ENCODE data around the gene FOS. TPM values are rescaled to one million over a fixed set of nuclear protein-coding genes. Genes with fewer than 3 reads are reported as not detected.

The FOS gene
- polyA plus RNA-seq, 1 donor from 2014 or later, result 296 TPM

DNA sequence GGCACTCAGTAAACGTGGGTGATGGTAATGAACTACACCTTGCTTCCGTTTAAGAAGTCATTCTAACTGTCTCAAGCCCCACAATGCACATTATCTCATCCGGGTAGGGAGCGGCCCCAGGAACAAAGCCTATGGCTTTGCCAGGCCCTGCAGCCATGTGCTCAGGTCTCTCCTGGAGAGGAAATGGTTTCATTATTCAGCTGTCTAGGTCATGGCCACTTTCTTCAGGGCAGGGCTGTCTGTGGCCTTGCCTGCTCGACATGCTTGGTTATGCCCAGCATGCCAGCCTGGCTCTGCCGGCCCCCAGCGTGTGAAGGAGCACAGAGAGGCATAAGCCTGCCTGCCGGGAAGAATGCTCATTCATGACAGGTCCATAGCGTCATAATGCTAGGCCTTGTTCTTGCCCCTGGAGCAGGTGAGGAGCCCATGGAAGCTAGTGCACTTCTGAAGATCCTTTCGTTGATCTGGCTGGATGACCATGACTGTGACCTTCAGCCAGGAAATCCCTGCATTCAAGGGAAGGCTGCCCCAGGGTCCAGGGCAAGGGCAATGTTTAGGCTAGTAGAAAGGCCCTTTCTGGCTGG, 26.3 kb upstream of the FOS start:
- Histone ChIP-seq H3K27ac (ENCODE audit: low read length) (no peak overlapping the region), H3K9ac (ENCODE audit: low read length) (no peak overlapping the region), H3K9me3 (ENCODE audit: low read length) (no peaks in the 10 kb centered on the region), H3F3A (ENCODE audit: insufficient read depth, low read length, poor library complexity, severe bottlenecking) (no peaks in the 10 kb centered on the region), H3K4me3 (ENCODE audit: low read length) (no peak overlapping the region), H2AFZ (ENCODE audit: low read depth, low read length) (no peak overlapping the region), H3K79me2 (replicated peaks; ENCODE audit: insufficient read depth, low read length) (no peaks in the 10 kb centered on the region), H3K27me3 (ENCODE audit: insufficient read depth, low read depth, low read length) (no peaks in the 10 kb centered on the region), H3K4me2 (ENCODE audit: low read length) (no peak overlapping the region), H3K9me2 (ENCODE audit: insufficient read depth, low read length) (no peaks in the 10 kb centered on the region), H3K36me3 (ENCODE audit: insufficient read depth, low read length) (no peaks in the 10 kb centered on the region), H4K20me1 (ENCODE audit: insufficient read depth) (no peaks in the 10 kb centered on the region)
- TF ChIP-seq, protein P1, sequence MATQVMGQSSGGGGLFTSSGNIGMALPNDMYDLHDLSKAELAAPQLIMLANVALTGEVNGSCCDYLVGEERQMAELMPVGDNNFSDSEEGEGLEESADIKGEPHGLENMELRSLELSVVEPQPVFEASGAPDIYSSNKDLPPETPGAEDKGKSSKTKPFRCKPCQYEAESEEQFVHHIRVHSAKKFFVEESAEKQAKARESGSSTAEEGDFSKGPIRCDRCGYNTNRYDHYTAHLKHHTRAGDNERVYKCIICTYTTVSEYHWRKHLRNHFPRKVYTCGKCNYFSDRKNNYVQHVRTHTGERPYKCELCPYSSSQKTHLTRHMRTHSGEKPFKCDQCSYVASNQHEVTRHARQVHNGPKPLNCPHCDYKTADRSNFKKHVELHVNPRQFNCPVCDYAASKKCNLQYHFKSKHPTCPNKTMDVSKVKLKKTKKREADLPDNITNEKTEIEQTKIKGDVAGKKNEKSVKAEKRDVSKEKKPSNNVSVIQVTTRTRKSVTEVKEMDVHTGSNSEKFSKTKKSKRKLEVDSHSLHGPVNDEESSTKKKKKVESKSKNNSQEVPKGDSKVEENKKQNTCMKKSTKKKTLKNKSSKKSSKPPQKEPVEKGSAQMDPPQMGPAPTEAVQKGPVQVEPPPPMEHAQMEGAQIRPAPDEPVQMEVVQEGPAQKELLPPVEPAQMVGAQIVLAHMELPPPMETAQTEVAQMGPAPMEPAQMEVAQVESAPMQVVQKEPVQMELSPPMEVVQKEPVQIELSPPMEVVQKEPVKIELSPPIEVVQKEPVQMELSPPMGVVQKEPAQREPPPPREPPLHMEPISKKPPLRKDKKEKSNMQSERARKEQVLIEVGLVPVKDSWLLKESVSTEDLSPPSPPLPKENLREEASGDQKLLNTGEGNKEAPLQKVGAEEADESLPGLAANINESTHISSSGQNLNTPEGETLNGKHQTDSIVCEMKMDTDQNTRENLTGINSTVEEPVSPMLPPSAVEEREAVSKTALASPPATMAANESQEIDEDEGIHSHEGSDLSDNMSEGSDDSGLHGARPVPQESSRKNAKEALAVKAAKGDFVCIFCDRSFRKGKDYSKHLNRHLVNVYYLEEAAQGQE (IDR thresholded peaks at IDR 0.05; ENCODE audit: borderline replicate concordance), result no peak
- TF ChIP-seq MXI1 (conservative IDR thresholded peaks at IDR 0.05; ENCODE audit: poor library complexity, severe bottlenecking) (no peak), TAF1 (IDR thresholded peaks at IDR 0.05; ENCODE audit: low read depth) (no peak), EZH2 (IDR thresholded peaks at IDR 0.05; ENCODE audit: borderline replicate concordance, insufficient read depth, low read length, poor library complexity, severe bottlenecking) (no peak), EP300 (conservative IDR thresholded peaks at IDR 0.05; ENCODE audit: poor library complexity, severe bottlenecking) (no peak), RAD21 (conservative IDR thresholded peaks at IDR 0.05) (no peak), SMC3 (conservative IDR thresholded peaks at IDR 0.05; ENCODE audit: poor library complexity) (no peak), POLR2AphosphoS5 (IDR thresholded peaks at IDR 0.05) (no peak)
- TF ChIP-seq, protein P2, sequence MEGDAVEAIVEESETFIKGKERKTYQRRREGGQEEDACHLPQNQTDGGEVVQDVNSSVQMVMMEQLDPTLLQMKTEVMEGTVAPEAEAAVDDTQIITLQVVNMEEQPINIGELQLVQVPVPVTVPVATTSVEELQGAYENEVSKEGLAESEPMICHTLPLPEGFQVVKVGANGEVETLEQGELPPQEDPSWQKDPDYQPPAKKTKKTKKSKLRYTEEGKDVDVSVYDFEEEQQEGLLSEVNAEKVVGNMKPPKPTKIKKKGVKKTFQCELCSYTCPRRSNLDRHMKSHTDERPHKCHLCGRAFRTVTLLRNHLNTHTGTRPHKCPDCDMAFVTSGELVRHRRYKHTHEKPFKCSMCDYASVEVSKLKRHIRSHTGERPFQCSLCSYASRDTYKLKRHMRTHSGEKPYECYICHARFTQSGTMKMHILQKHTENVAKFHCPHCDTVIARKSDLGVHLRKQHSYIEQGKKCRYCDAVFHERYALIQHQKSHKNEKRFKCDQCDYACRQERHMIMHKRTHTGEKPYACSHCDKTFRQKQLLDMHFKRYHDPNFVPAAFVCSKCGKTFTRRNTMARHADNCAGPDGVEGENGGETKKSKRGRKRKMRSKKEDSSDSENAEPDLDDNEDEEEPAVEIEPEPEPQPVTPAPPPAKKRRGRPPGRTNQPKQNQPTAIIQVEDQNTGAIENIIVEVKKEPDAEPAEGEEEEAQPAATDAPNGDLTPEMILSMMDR (IDR thresholded peaks at IDR 0.05; ENCODE audit: poor library complexity, severe bottlenecking), result no peak

DNA sequence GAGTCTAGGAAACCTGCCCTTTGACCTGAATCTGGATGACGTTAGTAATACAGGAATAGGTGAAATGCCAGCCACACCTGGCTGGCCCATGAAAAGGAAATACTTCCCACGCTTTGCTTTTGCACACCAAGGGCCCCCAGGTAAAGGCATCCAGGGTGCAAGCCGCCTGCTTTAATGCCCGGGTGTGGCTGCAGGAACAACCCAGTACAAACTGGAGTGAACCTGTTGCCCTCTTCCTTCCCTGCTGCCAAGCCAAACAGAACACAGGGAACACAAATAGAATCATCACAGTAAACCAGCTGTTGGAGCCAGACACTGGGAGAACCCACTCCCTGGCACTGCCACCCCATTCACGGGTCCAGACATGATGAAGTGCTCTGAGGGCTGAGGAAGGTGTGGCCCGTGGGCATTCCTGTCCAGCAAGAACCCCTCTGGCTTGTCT, 24.2 kb upstream of the FOS start:
- Histone ChIP-seq H3K9ac (ENCODE audit: low read length) (no peak overlapping the region), H3K27ac (ENCODE audit: low read length) (no peak overlapping the region), H3F3A (ENCODE audit: insufficient read depth, low read length, poor library complexity, severe bottlenecking) (peaks cover 3% of the 10 kb centered on the region), H3K4me3 (ENCODE audit: low read length) (no peak overlapping the region), H2AFZ (ENCODE audit: low read depth, low read length) (no peak overlapping the region), H4K20me1 (ENCODE audit: insufficient read depth) (no peaks in the 10 kb centered on the region), H3K9me3 (ENCODE audit: low read length) (no peaks in the 10 kb centered on the region), H3K36me3 (ENCODE audit: insufficient read depth, low read length) (no peaks in the 10 kb centered on the region), H3K79me2 (replicated peaks; ENCODE audit: insufficient read depth, low read length) (no peaks in the 10 kb centered on the region), H3K27me3 (ENCODE audit: insufficient read depth, low read depth, low read length) (no peaks in the 10 kb centered on the region), H3K9me2 (ENCODE audit: insufficient read depth, low read length) (no peaks in the 10 kb centered on the region), H3K4me2 (ENCODE audit: low read length) (no peak overlapping the region)
- TF ChIP-seq RAD21 (conservative IDR thresholded peaks at IDR 0.05) (no peak), SMC3 (conservative IDR thresholded peaks at IDR 0.05; ENCODE audit: poor library complexity) (no peak), POLR2AphosphoS5 (IDR thresholded peaks at IDR 0.05) (no peak), MXI1 (conservative IDR thresholded peaks at IDR 0.05; ENCODE audit: poor library complexity, severe bottlenecking) (no peak), EZH2 (IDR thresholded peaks at IDR 0.05; ENCODE audit: borderline replicate concordance, insufficient read depth, low read length, poor library complexity, severe bottlenecking) (no peak), TAF1 (IDR thresholded peaks at IDR 0.05; ENCODE audit: low read depth) (no peak)
